ENCODE data around the gene SRA1. TPM values are rescaled to one million over a fixed set of nuclear protein-coding genes. Genes with fewer than 3 reads are reported as not detected.

SRA1 gene
- total RNA-seq, 1 experiment from 2014 or later, result 48.6 TPM

DNA sequence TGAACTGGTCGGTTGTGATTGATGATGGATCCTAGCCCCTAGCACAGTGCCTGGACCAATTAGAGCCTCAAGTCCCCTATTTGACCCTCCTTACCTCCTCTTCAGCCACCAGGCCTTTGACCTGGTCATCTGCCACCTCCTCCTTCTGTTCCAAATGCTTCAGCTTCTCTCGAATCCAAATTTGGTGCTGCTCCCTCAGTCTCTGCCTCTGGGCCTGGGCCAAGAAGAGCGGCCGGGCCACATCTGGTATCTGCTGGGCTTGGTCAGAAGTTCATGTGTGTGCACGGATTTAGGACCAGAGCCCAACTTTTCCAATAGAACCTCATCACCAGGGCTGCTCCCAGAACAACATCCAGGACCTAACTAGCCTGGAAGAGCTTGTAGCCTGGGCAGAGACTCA lies 13.8 kb upstream of the SRA1 start:
- ChIA-PET CTCF (no interaction called here), POLR2A (ENCODE audit: unreplicated experiment) (no interaction called here)
- H3K4me2 ChIP-seq (ENCODE audit: low read length), result no peak overlapping the region
- ATAC-seq, result no peak
- H2AFZ ChIP-seq (ENCODE audit: low read length), result no peak overlapping the region
- peaks cover 13% of the 10 kb centered on the region; the same call in 1 of the 2 replicates for H3K36me3 ChIP-seq (ENCODE audit: low read depth, low read length)
- peaks cover 12% of the 10 kb centered on the region for H3K79me2 ChIP-seq (ENCODE audit: low read length)
- H3K4me3 ChIP-seq (ENCODE audit: low read length), result no peak overlapping the region
- H3F3A ChIP-seq (ENCODE audit: low read length, unreplicated experiment), result no peaks in the 10 kb centered on the region
- intact Hi-C loops (cut with micrococcal nuclease), result no loop called here
- no TSS peak for BruUV-seq (replicated peaks)
- H3K9me3 ChIP-seq (ENCODE audit: low read length), result no peaks in the 10 kb centered on the region
- no peaks in the 10 kb centered on the region for H4K20me1 ChIP-seq (ENCODE audit: low read length)
- no peak overlapping the region for H3K9ac ChIP-seq (ENCODE audit: low read length)
- no peaks in the 10 kb centered on the region for H3K9me2 ChIP-seq (replicated peaks; ENCODE audit: low read length)
- TF ChIP-seq EZH2phosphoT487 (IDR thresholded peaks at IDR 0.05; ENCODE audit: borderline replicate concordance, low read length), result no peak
- TF ChIP-seq EZH2 (IDR thresholded peaks at IDR 0.05; ENCODE audit: low read length, unreplicated experiment), result no peak
- TF ChIP-seq, protein P1, sequence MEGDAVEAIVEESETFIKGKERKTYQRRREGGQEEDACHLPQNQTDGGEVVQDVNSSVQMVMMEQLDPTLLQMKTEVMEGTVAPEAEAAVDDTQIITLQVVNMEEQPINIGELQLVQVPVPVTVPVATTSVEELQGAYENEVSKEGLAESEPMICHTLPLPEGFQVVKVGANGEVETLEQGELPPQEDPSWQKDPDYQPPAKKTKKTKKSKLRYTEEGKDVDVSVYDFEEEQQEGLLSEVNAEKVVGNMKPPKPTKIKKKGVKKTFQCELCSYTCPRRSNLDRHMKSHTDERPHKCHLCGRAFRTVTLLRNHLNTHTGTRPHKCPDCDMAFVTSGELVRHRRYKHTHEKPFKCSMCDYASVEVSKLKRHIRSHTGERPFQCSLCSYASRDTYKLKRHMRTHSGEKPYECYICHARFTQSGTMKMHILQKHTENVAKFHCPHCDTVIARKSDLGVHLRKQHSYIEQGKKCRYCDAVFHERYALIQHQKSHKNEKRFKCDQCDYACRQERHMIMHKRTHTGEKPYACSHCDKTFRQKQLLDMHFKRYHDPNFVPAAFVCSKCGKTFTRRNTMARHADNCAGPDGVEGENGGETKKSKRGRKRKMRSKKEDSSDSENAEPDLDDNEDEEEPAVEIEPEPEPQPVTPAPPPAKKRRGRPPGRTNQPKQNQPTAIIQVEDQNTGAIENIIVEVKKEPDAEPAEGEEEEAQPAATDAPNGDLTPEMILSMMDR (conservative IDR thresholded peaks at IDR 0.05; ENCODE audit: low read depth, low read length), result no peak
- no peaks in the 10 kb centered on the region for H3K27me3 ChIP-seq (ENCODE audit: low read length)
- H3K4me1 ChIP-seq (ENCODE audit: insufficient read depth, low read length), result 0 out of 2 replicates have a peak, but pooled peaks cover 3% of the 10 kb centered on the region
- H3K27ac ChIP-seq (ENCODE audit: low read length), result no peak overlapping the region
- DNase-seq, result no peak

DNA sequence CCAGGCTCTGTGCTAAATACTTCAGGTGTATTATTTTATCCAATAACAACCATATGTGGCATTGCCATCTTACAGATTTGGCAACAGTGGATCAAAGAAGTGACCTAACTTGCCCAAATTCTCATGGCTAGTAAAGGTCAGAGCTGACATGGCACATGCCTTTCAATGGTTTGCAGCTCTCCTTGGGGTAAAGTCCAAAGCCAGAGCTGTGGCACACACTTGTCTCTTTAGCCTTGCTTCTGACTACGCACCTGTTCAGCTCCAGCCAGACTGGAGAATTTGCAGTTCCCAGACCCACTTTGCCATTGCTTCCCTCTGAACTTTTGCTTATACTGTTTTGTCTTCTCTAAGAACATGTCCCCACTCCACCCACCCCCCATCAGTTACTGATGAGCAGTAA lies 13.2 kb upstream of the SRA1 start:
- Histone ChIP-seq H3K27me3 (ENCODE audit: low read length) (no peaks in the 10 kb centered on the region), H3K9me2 (replicated peaks; ENCODE audit: low read length) (no peaks in the 10 kb centered on the region), H2AFZ (ENCODE audit: low read length) (no peak overlapping the region), H3K4me1 (ENCODE audit: insufficient read depth, low read length) (peaks cover 10% of the 10 kb centered on the region), H3F3A (ENCODE audit: low read length, unreplicated experiment) (no peaks in the 10 kb centered on the region), H3K79me2 (ENCODE audit: low read length) (peaks cover 19% of the 10 kb centered on the region), H3K27ac (ENCODE audit: low read length) (no peak overlapping the region), H3K4me3 (ENCODE audit: low read length) (no peak overlapping the region), H4K20me1 (ENCODE audit: low read length) (no peaks in the 10 kb centered on the region), H3K9ac (ENCODE audit: low read length) (no peak overlapping the region), H3K36me3 (ENCODE audit: low read depth, low read length) (peaks cover 13% of the 10 kb centered on the region; the same call in 1 of the 2 replicates), H3K4me2 (ENCODE audit: low read length) (no peak overlapping the region), H3K9me3 (ENCODE audit: low read length) (no peaks in the 10 kb centered on the region)
- no peak for DNase-seq
- ChIA-PET CTCF (no interaction called here), POLR2A (ENCODE audit: unreplicated experiment) (no interaction called here)
- intact Hi-C loops (cut with micrococcal nuclease), result no loop called here
- ATAC-seq, result no peak
- no TSS peak for BruUV-seq (replicated peaks)
- TF ChIP-seq, protein P1 (conservative IDR thresholded peaks at IDR 0.05; ENCODE audit: low read depth, low read length), result no peak
- no peak for TF ChIP-seq EZH2 (IDR thresholded peaks at IDR 0.05; ENCODE audit: low read length, unreplicated experiment)
- no peak for TF ChIP-seq EZH2phosphoT487 (IDR thresholded peaks at IDR 0.05; ENCODE audit: borderline replicate concordance, low read length)

DNA sequence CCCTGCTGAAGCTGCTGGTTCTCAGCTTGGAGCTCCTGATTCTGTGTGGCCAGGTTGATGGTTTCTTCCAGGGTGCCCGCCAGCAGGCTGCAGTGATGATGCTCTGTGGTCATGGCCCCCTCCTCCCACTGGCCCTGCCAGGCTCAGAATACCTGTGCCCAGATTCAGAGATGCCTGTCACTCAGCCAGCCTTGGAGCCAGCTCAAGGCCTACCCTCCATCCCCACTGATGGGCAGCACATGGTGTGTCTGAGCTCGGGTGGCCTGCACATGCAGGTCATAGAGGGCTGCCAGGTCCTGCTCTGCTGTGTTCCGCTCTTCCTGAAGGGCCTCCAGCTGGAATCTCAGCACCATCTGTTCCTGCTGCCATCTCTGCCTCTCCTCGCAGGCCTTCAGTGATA lies 12.8 kb upstream of the SRA1 start:
- Histone ChIP-seq H3K36me3 (ENCODE audit: low read depth, low read length) (peaks cover 13% of the 10 kb centered on the region; the same call in 1 of the 2 replicates), H3K9me2 (replicated peaks; ENCODE audit: low read length) (no peaks in the 10 kb centered on the region), H4K20me1 (ENCODE audit: low read length) (no peaks in the 10 kb centered on the region), H3K4me2 (ENCODE audit: low read length) (no peak overlapping the region), H3K27me3 (ENCODE audit: low read length) (no peaks in the 10 kb centered on the region), H3K27ac (ENCODE audit: low read length) (no peak overlapping the region), H3K9me3 (ENCODE audit: low read length) (no peaks in the 10 kb centered on the region), H2AFZ (ENCODE audit: low read length) (no peak overlapping the region), H3K9ac (ENCODE audit: low read length) (no peak overlapping the region), H3K4me1 (ENCODE audit: insufficient read depth, low read length) (peaks cover 12% of the 10 kb centered on the region), H3K4me3 (ENCODE audit: low read length) (no peak overlapping the region), H3F3A (ENCODE audit: low read length, unreplicated experiment) (no peaks in the 10 kb centered on the region), H3K79me2 (ENCODE audit: low read length) (peaks cover 23% of the 10 kb centered on the region)
- BruUV-seq (replicated peaks), result no TSS peak
- TF ChIP-seq EZH2 (IDR thresholded peaks at IDR 0.05; ENCODE audit: low read length, unreplicated experiment) (no peak), EZH2phosphoT487 (IDR thresholded peaks at IDR 0.05; ENCODE audit: borderline replicate concordance, low read length) (no peak)
- TF ChIP-seq, protein P1 (conservative IDR thresholded peaks at IDR 0.05; ENCODE audit: low read depth, low read length), result no peak
- ATAC-seq, result no peak
- intact Hi-C loops (cut with micrococcal nuclease), result no loop called here
- ChIA-PET POLR2A (ENCODE audit: unreplicated experiment) (no interaction called here), CTCF (no interaction called here)
- DNase-seq, result no peak
